ENCODE data around the gene VPS37C. TPM values are rescaled to one million over a fixed set of nuclear protein-coding genes. Genes with fewer than 3 reads are reported as not detected.

The VPS37C gene
- total and polyA plus RNA-seq, 4 donors: 14.8 to 35.8 (median 22.3) TPM

DNA sequence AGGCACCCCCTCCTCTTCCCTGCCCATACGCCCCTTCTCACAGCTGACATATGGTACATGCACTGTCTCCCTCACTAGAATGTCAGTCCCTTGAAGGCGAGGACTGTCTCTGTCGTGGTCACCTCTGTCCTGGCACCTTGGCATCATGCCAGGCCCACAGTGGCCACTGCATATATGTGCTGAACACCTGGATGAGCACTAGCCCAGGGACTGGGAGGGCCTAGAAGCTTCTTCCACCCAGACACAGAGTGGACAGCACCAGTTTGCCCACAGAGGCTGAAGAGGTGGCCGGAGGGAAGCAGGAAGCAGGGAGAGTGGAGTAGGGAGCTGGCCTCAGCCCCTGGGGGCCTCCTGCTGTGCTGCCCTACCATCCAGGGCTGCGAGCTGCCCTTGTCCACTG lies 28.6 kb downstream of the VPS37C start:
- Histone ChIP-seq H3K27ac (ENCODE audit: low read depth in 1 of 2, low read length in 1 of 2) (no peak overlapping the region), H3K4me3 (no peak overlapping the region), H3K4me1 (ENCODE audit: control insufficient read depth in 5 of 5, insufficient read depth in 5 of 5, low read length in 5 of 5) (peaks cover 0 to 5% (median 0%) of the 10 kb centered on the region in 5 donors), H3K9me3 (ENCODE audit: control insufficient read depth in 4 of 4, insufficient read depth in 3 of 4, low read length in 3 of 4) (no peaks in the 10 kb centered on the region), H3K27me3 (ENCODE audit: control insufficient read depth in 3 of 3, insufficient read depth in 3 of 3, low read length in 2 of 3) (no peaks in the 10 kb centered on the region), H3K36me3 (ENCODE audit: control insufficient read depth in 4 of 4, insufficient read depth in 4 of 4, low read length in 4 of 4) (peaks cover 0 to 44% (median 9%) of the 10 kb centered on the region in 4 donors), H3K9ac (ENCODE audit: insufficient read depth in 1 of 2, low read length in 2 of 2) (no peak overlapping the region)
- 90 to 93% methylated on average over 5 of the region's 5 CpGs for WGBS, 2 donors
- ATAC-seq (ENCODE audit: insufficient read depth, low FRiP score): no peak
- no peak for DNase-seq
- TF ChIP-seq CTCF (IDR thresholded peaks at IDR 0.05; ENCODE audit: control extremely low read depth, extremely low read depth): no peak

DNA sequence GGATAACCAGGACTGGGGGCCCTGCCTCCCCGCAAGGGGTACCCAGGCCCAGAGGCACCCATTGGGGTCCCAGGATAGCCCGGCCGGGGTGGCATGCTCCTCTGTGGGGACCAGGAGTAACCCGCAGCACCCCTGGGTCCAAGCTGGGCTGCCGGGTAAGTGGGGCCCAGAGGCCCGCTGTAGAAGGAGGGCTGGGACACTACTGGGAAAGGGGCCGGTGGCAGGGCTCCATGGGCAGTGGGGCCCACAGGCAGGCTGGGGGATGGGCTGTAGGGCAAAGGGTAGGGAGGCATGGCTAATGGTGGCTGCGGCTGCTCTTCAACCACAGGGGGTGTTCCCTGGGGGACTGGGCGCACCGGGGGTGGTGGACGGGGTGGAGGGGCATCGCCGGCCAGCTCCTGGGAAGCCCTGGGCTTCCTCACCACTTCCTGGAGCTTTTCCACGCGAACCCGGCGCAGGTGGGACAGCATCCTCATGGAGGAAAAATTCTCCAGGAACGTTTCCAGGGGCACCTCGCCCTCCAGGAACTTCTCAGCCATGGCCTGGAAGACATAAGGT lies 29.1 kb downstream of the VPS37C start:
- no peak overlapping the region for H3K9ac ChIP-seq (ENCODE audit: insufficient read depth in 1 of 2, low read length in 2 of 2)
- TF ChIP-seq CTCF (IDR thresholded peaks at IDR 0.05; ENCODE audit: control extremely low read depth, extremely low read depth): no peak
- no peak overlapping the region for H3K4me3 ChIP-seq
- WGBS, 2 donors: 93 to 95% methylated on average over 14 to 19 of the region's 19 CpGs
- H3K9me3 ChIP-seq (ENCODE audit: control insufficient read depth in 4 of 4, insufficient read depth in 3 of 4, low read length in 3 of 4): no peaks in the 10 kb centered on the region
- no peak for DNase-seq
- no peaks in the 10 kb centered on the region for H3K27me3 ChIP-seq (ENCODE audit: control insufficient read depth in 3 of 3, insufficient read depth in 3 of 3, low read length in 2 of 3)
- H3K27ac ChIP-seq (ENCODE audit: low read depth in 1 of 2, low read length in 1 of 2): no peak overlapping the region
- H3K36me3 ChIP-seq (ENCODE audit: control insufficient read depth in 4 of 4, insufficient read depth in 4 of 4, low read length in 4 of 4): peaks cover 0 to 39% (median 9%) of the 10 kb centered on the region in 4 donors
- H3K4me1 ChIP-seq (ENCODE audit: control insufficient read depth in 5 of 5, insufficient read depth in 5 of 5, low read length in 5 of 5): peaks cover 0 to 5% (median 0%) of the 10 kb centered on the region in 5 donors
- no peak for ATAC-seq (ENCODE audit: insufficient read depth, low FRiP score)

GRCh38 chr11:61131586-61131985 lies 29.6 kb downstream of the VPS37C start:
- Histone ChIP-seq H3K9me3 (ENCODE audit: control insufficient read depth in 4 of 4, insufficient read depth in 3 of 4, low read length in 3 of 4) (no peaks in the 10 kb centered on the region), H3K36me3 (ENCODE audit: control insufficient read depth in 4 of 4, insufficient read depth in 4 of 4, low read length in 4 of 4) (peaks cover 0 to 39% (median 9%) of the 10 kb centered on the region in 4 donors), H3K4me1 (ENCODE audit: control insufficient read depth in 5 of 5, insufficient read depth in 5 of 5, low read length in 5 of 5) (peaks cover 0 to 5% (median 0%) of the 10 kb centered on the region in 5 donors), H3K4me3 (no peak overlapping the region), H3K9ac (ENCODE audit: insufficient read depth in 1 of 2, low read length in 2 of 2) (no peak overlapping the region), H3K27me3 (ENCODE audit: control insufficient read depth in 3 of 3, insufficient read depth in 3 of 3, low read length in 2 of 3) (no peaks in the 10 kb centered on the region), H3K27ac (ENCODE audit: low read depth in 1 of 2, low read length in 1 of 2) (no peak overlapping the region)
- TF ChIP-seq CTCF (IDR thresholded peaks at IDR 0.05; ENCODE audit: control extremely low read depth, extremely low read depth): no peak
- no peak for ATAC-seq (ENCODE audit: insufficient read depth, low FRiP score)
- DNase-seq: no peak
- WGBS, 2 donors: 92% methylated on average over 14 of the region's 14 CpGs

- Histone ChIP-seq H3K27ac (ENCODE audit: low read depth in 1 of 2, low read length in 1 of 2) (no peak overlapping the region), H3K4me1 (ENCODE audit: control insufficient read depth in 5 of 5, insufficient read depth in 5 of 5, low read length in 5 of 5) (peaks cover 0 to 5% (median 0%) of the 10 kb centered on the region in 5 donors), H3K27me3 (ENCODE audit: control insufficient read depth in 3 of 3, insufficient read depth in 3 of 3, low read length in 2 of 3) (no peaks in the 10 kb centered on the region), H3K9ac (ENCODE audit: insufficient read depth in 1 of 2, low read length in 2 of 2) (no peak overlapping the region), H3K4me3 (no peak overlapping the region), H3K36me3 (ENCODE audit: control insufficient read depth in 4 of 4, insufficient read depth in 4 of 4, low read length in 4 of 4) (peaks cover 0 to 39% (median 9%) of the 10 kb centered on the region in 4 donors), H3K9me3 (ENCODE audit: control insufficient read depth in 4 of 4, insufficient read depth in 3 of 4, low read length in 3 of 4) (no peaks in the 10 kb centered on the region)
- ATAC-seq (ENCODE audit: insufficient read depth, low FRiP score) (no peak), DNase-seq (no peak)
- 95 to 96% methylated on average over 8 of the region's 8 CpGs for WGBS, 2 donors
- TF ChIP-seq CTCF (IDR thresholded peaks at IDR 0.05; ENCODE audit: control extremely low read depth, extremely low read depth): no peak
Measured at GRCh38 chr11:61131186-61131585, 30.0 kb downstream of the VPS37C start.

Measured in lung (tissue), 12 donors.